C1 segment of cervical spinal cord (tissue), 14 donors: ENCODE data around the gene HEPN1.

Experiments
- DNase-seq, 14 donors: peaks; one replicate each; lab custom pipeline; 2025; lab: John Stamatoyannopoulos, UW

HEPN1 gene

DNA sequence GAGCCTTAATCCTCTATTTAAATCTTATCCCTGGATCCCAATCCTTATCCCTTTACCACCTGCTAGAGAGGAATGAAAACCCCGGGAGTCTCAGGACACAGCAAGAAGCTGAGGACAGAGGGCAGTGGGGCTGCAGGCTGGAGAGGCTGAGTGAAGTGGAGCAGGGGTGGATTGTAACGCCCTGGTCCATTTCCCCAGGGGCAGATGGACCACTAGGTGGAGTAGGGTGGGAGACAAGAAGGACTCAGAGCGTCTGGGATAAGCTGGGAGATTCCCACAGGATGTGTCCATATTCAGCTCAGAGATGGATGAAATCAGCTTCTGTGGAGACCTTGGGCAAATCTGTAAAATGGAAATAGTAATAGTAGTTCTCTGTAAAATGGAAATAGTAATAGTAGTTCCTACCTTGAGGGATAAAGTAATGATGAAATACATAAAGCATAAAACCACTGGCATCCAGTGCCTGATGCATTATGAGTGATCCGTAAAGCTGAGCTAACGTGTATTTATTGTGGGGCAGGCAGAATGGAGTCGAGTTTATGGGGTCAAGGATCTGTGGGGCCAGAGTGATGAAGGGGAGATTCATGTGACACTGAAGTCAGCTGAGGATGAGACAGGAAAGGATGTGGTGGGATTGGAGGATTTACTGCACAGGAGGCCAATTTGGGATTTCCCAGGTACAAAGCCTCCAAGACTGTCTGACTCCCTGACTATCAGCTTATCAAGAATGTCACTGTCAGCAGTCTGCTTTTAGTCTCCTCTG, 19.5 kb upstream of the HEPN1 start:
- no peak for DNase-seq

GRCh38 chr11:124900464-124900863, 18.6 kb upstream of the HEPN1 start:
- peak in 1 of 14 donors; percentile 33 for DNase-seq

DNA sequence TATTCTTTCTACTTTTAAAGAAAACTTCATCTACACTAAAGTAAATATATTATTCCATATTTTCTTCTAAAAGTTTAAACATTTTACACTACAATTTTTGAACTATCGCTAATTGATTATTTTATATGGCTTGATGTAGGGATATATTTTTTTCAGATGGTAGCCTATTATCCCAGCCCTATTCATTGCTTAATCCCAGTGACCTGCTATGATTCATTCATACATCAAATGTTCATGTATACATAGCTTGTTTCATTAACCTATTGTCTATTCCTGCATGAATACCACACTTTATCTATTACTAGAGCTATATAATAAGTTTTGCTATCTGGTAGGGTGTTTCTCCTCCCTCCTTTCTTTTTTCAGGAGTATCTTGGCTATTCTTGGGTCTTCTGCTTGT, 16.4 kb upstream of the HEPN1 start:
- no peak for DNase-seq

- no peak for DNase-seq
These were observed 3.3 kb upstream of the HEPN1 start for GRCh38 chr11:124915541-124916369.

- DNase-seq: no peak
These were observed 2.7 kb upstream of the HEPN1 start for GRCh38 chr11:124916370-124916710.

DNA sequence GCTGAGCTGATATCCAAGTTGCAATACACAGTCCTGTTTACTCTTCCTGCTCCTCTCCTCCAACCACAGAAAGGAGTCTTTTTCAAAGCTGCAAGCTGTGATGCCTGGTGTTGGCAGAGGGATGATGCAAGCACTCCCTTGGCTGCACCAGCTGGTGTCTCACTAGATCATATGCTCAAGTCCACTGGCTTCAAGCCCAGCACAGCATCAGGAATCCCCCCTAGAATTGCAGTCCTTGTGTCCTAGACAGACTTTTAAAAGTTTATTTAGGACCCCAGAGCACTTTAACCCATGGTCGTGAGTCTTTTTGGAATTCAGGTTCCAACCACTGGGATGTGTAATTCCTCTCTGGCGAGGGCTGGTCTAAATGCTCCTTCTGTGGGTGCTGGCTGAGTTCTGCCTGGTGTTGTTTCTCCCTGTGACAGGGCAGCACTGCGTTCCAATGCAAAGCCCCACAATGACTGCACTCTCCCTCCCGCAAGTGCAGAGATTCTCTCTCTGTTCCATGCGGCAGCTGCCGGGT, 1.9 kb upstream of the HEPN1 start:
- peak in 12 of 14 donors; percentile 36 to 92 (median 66) for DNase-seq

DNA sequence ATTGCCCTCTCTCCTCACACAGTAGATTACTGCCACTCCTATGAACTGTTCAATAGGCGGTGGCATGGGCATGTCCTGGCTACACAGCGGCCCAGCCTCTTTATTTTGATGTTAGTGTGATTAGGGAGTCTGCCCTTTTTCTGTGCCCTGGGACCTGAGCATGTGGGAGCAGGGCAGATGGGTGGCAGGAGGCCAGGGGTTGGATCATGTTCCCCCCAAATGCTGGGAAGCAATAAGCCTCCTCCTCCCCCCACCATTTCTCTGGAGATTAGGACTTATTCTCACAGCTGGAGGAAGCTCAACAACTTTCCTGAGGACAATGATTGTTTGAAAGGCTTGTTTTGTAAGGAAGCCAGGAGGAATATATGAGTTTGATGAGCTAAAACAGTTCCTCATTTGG, 848 bp downstream of the HEPN1 start:
- peak in 2 of 14 donors; percentile 25 to 37 for DNase-seq

GRCh38 chr11:124920356-124920755, 1.3 kb downstream of the HEPN1 start:
- no peak for DNase-seq

- DNase-seq: peak in 2 of 14 donors; percentile 35 to 37
These were observed 2.0 kb downstream of the HEPN1 start for GRCh38 chr11:124920870-124921609.

DNA sequence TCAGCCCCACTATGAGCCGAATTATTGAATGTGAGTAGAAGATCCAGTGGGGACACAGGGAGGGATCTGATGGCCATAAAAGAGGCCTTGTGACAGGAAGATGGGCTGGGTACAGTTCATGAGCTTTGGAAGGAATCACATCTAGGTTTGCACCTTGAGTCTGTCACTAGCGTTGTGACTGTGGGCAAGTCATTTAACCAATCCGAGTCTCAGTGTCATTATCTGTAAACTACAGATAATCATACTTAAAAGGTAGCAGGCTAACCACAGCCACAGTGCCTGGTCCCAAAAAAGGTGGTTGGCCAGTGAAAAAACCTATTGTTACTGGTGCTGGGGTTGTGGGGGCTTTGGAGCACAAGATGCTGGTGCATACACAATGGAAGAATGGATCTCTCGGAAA, 3.8 kb downstream of the HEPN1 start:
- DNase-seq: no peak

GRCh38 chr11:124923296-124923695, 4.2 kb downstream of the HEPN1 start:
- DNase-seq: no peak

GRCh38 chr11:124928942-124929665, 10.1 kb downstream of the HEPN1 start:
- DNase-seq: peak in 1 of 14 donors; percentile 21

GRCh38 chr11:124930799-124931198, 11.7 kb downstream of the HEPN1 start:
- DNase-seq: no peak

DNA sequence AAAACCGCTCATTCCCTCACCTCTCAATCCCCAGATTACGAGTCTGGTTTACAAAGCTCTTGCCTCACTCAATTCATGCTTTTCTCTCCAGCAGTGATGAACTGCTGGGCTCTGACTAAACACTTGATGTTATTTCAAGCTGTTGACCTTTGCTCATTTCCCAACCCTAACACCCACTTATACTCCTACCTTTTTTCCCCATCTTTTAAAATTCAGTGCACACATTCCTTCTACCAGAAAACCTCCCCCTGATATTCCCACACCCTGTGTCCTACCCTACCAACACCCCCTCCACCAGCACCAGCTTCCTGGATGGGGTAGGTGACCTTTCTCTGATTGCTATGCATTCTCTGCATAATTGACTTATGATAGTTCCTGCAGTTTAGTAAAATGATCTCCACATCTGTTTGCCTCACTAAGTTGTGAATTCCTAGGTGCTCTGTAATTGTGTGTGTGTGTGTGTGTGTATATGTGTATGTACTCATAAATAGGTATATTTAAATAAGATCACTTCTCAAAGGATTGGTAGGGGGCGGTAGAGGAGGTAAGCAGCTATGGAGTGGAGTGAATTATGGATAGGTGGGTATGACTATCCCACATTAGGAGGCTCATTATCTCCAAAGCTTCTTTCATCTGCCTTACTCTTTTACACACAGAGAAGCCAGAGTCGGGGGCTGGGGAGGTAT, 16.0 kb downstream of the HEPN1 start:
- DNase-seq: peak in 1 of 14 donors; percentile 38

DNA sequence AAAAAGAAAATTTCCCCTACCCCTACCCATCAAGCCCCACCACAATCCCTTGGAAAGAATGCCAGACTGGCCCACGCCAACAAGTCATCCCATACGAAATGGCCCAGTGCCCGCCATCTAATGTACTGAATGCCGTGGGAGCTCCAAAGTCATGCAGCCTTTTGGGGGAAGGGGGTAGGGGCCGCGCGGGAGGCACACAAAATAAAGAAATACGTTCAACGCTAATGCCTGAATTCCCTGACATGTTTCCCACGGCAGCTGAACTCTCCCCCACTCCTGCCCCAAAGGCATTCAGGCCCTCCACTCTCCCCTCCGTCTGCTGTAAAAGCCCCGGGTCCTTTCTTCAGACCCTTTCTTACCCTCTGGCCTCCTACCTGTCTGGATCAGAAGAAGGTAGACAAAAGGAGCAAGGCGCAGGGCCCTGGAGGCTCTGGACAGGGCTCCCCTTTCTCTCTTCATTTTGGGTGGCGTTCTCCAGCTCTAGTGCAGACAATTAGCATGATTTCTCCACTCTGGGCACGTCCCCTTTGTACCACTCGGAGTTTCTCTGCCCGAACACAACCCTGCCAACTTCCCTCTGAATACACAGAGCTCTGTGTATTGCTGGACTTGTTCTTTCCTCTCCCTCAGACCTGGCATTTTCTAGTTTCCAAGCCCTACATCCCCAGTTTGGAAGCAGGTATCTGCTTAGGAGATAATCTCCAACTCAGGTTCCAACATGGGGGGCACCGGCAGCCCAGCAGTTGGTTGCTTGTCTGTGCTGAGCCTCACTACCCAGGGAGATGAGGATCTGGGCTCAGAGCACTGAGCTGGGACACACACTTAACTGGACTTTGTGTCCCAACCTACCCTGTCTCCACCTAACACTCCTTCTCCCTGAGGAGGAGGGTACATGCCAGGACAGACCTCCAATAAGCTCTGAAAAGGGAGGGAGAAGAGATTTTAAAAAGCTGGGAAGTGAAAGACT, 16.8 kb downstream of the HEPN1 start, which contains the start of gene HEPACAM:
Gene HEPACAM, minus strand, starts transcription at position 500 of the 967 bp plus-strand sequence. Its CDS starts 41 bp downstream, at position 459.
- DNase-seq: peak in 12 of 14 donors; percentile 16 to 86 (median 74)

GRCh38 chr11:124937336-124937935, 18.4 kb downstream of the HEPN1 start:
- no peak for DNase-seq

DNA sequence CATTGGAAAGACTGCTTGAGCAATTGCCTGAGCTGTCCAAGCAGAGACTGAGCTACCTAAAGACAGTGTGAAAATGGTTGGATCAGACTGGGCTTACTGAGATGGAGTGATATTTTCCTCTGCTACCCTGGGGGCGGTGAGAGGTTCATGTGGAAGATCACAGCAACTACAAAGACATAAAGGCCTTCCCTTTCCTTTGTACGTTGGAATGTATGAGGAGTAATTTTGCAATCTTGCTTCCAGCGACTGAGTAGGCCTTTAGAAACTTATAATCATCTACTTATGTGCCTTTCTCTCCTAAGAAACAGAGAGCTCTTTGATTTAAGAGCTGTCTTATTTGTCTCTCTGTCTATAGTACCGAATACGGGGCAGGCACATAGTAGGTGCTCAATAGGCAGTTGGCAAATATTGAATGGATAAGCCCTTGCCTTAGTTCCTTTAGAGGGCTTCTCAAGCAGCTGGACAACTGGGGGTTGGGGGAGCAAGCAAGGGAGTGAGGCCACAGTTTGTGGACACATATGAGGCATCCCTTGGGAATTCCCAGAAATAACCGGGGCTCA, 19.2 kb downstream of the HEPN1 start:
- no peak for DNase-seq

DNA sequence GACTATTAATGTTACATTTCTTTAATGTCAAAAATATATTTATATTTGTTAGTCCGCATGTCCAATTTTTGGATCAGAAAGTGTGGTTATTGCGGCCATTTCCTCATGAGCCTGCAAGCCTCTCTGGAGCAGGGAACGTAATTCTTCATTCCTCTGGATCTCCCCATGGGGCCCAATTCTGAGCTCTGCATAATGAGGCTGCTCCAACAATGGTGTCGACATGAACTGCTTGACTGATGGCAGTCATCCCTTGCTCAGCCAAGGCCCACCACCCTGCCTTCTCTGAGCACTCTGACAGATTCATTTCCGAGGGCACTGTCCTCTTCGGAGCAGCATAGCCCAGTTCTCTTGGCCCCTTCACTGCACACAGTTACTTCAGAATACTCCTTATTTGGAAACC, 19.9 kb downstream of the HEPN1 start:
- DNase-seq: no peak

- DNase-seq: no peak
These were observed 22.7 kb downstream of the HEPN1 start for GRCh38 chr11:124941703-124942102.
